H1 (cell line): Measurements from ENCODE around the gene NRXN3. TPM values are rescaled to one million over a fixed set of nuclear protein-coding genes. Genes with fewer than 3 reads are reported as not detected.

Experiments
- SIX5 ChIP-seq: IDR thresholded peaks from 2 replicates; pipeline ENCODE4 v1.6.1; 2011; ENCODE audit warnings: mild to moderate bottlenecking, low read depth, low read length
- polyA plus RNA-seq, 7 experiments: library from polyadenylated mRNA; depleted of rRNA in 3 of 7; stranded (reverse) in 5 of 7; unstranded in 2 of 7; fragments of >200 nt in 5 of 7; fragments of 200-250 nt in 2 of 7; gene quantifications; 1 replicate in 5 of 7; 2 replicates in 1 of 7; 4 replicates in 1 of 7; pipeline versions ENCODE4 v1.2.1 to v1.2.3, GENCODE V29; 2011 to 2013; ENCODE audit warnings: missing spikeins in 2 of 7, mixed read lengths in 2 of 7
- total RNA-seq: library from RNA; stranded (reverse); fragmentation: NEBNext Ultra II Directional; extraction: Animal tissue kit (Norgen Biotek cat#: 25700); gene quantifications from 2 replicates; pipeline ENCODE4 v1.2.1, GENCODE V29; 2021

NRXN3 gene
- total and polyA plus RNA-seq, 2 of the 8 experiments (the other 6 are each of a cell fraction or from before 2014, with no cell fraction given): 2.6 to 4.1 TPM

DNA sequence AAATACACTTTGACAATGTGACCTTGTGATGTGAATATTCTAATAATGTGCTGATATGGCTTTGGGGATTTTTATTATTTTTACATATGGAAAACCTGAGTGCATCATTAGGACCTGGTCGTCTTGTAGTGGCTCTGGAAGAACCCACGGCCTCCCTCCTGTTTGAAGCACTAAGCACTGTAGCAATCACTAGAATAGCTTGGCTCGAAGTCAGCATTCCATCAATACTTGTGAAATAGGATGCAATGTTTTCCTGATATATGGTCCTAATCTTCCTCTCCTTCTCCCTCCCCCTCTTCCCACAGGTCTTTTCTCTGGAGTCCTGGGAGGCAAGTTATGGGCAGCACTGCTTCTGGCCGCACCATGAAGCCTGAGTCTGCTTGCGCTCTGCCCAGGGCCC lies 71.9 kb downstream of the NRXN3 start (continued):
- TF ChIP-seq SIX5: no peak
